CD4-positive, alpha-beta T cell treated with Interleukin-6 for 4 hours (primary cell): ENCODE results near the gene BLOC1S1.

Source experiments
- DNase-seq: peaks from one replicate; pipeline ENCODE4 v3.0.0-alpha.2; 2020; ENCODE audit warnings: mixed read lengths

BLOC1S1 gene

DNA sequence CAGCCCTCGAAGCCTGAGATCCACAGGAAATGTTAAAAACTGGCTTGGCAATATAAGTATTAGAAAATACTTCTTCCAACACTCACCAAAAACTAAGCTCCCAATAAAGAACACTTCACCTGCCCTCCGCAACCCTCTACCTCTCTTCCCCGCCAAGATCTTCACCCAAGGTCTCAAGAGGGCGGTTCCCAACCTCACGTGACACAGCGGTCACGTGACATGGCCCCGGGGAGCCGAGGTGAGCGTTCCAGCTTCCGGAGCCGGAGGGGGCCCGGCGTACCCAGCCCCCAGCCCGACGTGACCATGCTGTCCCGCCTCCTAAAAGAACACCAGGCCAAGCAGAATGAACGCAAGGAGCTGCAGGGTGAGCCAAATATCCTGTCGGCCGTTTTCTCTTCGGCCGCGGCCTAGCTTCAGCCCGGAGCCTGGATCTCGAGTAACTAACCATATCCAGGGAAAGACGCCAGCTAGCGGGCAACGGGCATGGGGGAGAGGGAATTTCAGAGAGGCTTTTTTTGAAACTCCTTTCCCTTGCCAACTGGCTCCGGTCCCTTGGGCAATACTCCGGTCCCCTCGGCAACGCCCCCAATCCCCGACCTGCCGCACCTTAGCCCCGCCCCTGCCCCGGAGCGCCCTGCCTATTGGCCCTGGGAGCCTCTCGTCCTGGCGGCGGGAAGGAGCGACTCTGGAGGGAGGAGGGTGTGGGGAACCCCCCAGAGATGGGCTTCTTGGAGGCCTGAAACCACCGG, at the start of gene BLOC1S1:
BLOC1S1 (plus strand) TSS at position 214 of the 749 bp plus-strand sequence; CDS start at position 220, 6 bp downstream.
- peak; percentile 92 for DNase-seq

GRCh38 chr12:55666508-55666907, 49.3 kb upstream of the BLOC1S1 start:
- no peak for DNase-seq

- DNase-seq, result no peak
Measured at GRCh38 chr12:55670276-55670675, 45.6 kb upstream of the BLOC1S1 start.

GRCh38 chr12:55671746-55672145, 44.1 kb upstream of the BLOC1S1 start:
- no peak for DNase-seq

DNA sequence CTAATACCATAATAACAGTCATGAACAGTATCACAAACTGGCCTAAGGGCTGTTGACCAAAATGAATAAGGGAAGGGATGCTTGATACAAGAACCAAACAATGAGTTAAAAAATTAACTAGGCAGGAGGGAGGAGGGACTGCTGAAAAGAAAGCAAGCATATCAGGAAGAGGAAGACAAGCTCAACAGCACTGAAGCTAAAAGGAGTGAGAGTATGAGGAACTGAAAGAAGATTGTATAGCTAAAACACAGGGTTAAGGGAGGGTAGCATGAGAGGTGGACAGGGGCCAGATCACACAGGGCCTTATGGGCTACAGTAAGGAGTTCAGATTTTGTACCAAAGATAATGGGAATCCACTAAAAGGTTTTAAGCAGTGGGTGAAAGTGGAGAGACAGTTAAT, 42.2 kb upstream of the BLOC1S1 start:
- no peak for DNase-seq

GRCh38 chr12:55675666-55676065, 40.2 kb upstream of the BLOC1S1 start:
- DNase-seq, result no peak

DNA sequence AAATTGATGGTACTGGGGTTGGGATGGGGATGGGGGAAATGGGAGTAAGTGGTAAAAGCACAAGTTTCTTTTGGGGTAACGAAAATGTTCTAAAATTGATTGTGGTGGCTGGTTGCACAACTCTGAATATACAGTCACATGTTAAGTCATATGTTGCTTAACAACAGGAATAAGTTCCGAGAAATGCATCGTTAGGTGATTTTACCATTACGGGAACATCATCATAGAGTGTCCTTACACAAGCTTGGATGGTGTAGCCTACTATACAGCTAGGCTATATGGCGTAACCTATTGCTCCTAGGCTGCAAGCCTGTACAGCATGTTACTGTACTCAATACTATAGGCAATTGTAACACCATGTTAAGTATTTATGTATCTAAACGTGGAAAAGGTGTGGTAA, 39.1 kb upstream of the BLOC1S1 start:
- DNase-seq, result no peak

DNA sequence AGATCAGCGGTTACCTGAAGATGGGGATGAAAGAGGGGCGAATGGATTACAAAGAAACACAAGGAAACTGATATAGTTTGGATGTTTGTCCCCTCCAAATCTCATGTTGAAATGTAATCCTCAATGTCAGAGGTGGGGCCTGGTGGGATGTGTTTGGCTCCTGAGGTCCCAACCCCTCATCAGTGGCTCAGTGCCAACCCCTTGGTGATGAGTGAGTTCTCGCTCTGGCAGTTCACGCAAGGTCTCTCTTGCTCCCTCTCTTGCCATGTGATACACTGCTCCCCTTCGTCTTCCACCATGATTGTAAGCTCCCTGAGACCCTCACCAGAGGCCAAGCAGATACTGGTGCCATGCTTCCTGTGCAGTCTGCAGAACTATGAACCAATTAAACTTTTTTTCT, 36.2 kb upstream of the BLOC1S1 start:
- DNase-seq, result no peak

DNA sequence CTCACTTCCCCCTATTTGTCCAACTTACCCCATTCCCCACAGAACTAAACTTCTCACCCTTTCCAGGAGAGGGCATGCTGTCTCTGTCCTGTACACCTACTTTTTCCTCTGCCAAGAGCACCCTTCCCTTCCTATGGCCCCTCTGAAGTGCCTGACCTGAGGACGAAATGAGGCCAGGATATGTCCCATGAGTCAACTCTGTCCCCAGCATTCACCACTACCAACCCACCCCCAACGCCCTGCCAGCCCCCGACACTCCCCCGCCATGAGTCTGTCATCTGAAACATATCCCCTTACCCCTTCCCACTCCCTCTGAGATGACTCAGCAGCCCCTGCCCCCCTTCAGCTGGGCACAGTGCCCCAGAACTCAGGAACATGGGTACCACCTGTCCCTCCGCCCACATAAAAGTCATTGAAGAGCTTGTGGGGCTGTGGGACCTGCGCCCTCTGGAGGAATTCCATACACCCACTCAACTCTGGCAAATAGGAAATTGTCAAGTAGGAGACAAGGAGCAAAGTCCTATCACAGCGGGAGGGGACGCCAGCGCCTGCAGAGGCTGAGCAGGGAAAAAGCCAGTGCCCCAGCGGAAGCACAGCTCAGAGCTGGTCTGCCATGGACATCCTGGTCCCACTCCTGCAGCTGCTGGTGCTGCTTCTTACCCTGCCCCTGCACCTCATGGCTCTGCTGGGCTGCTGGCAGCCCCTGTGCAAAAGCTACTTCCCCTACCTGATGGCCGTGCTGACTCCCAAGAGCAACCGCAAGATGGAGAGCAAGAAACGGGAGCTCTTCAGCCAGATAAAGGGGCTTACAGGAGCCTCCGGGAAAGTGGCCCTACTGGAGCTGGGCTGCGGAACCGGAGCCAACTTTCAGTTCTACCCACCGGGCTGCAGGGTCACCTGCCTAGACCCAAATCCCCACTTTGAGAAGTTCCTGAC, 34.4 kb upstream of the BLOC1S1 start:
- no peak for DNase-seq

GRCh38 chr12:55682087-55682796, 33.6 kb upstream of the BLOC1S1 start:
- DNase-seq, result no peak

DNA sequence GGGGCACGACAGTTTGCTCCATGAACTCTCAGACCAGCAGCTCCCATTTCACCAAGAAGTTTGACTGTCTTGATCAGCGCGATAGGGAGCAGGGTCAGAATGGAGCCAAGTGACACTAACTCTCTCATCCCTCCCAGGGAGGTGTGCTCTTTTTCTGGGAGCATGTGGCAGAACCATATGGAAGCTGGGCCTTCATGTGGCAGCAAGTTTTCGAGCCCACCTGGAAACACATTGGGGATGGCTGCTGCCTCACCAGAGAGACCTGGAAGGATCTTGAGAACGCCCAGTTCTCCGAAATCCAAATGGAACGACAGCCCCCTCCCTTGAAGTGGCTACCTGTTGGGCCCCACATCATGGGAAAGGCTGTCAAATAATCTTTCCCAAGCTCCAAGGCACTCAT, 32.2 kb upstream of the BLOC1S1 start:
- DNase-seq, result no peak

- no peak for DNase-seq
Measured at GRCh38 chr12:55684761-55685370, 31.0 kb upstream of the BLOC1S1 start.

- DNase-seq, result no peak
Measured at GRCh38 chr12:55685671-55686070, 30.2 kb upstream of the BLOC1S1 start.

DNA sequence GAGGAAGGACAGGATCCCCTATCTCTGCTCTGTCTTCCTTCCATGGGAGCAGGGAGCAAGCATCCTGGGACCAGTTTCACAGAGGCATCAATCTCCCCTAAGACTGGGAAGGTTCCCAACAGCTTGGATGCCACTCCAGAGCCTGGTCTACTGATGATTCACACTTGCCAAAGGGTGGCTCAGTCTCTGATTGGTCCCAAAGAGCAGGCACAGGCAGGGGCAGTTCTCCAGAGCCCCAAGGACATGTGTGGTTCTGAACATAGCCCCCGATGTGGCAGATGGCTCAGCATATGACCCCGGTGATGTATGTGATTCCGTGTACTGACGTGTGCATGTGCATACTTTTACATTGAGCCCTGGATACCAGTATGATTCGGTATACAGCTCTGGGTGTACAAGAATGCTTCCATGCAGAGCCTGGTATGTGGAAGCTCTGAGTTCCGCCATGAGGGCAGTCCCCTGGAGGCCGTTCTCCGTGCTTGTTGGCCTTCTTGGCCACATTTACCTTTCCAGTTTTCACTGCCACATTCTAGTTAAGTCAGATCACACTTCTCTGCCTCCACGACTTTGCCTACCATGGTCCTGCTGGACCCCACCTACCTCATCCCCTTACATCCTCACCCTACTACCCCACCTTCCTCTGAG, 29.4 kb upstream of the BLOC1S1 start:
- DNase-seq, result no peak

- DNase-seq, result no peak
Measured at GRCh38 chr12:55687746-55688145, 28.1 kb upstream of the BLOC1S1 start.

DNA sequence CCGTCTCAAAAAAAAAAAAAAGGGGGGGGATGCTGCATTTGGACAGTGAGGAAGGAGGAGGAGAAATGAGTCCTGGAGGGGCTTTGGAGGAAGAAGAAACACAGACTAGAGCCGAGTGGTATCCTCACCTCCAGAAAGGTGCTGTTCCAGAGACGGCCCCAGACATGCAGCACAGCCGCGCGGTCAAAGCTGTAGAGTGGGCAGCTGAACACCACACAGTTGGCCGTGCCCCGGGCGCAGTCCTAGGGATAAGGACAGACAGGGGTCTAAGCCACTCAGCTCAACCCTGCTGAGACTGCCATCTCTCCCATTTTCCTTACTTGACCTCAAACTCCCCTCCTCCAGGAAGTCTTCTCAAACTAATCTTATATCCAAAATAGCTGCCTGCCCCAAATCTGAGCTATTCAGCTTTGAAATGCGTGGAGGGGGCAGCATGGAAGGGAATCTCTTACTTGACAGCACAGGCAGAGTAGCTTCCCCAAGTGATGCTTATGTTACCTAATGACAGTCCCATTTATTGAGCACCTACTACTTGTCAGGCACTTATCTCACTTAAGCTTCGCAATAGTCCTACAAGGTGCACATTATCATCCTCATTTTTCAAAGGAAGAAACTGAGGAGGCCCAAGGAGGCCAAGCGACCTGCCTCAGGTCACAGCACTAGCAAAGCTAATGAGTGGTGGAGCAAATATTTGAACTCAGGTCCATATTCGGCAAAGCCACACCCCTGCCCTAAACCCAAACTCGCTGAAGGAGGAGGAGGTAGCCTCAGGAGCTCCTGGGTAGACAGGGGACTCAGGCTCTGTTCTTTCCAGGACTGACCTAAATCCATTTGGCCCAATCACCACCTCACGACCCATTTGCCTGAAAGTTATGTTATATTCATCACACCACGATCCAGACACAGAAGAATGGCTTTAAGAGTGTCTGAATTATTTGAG, 26.9 kb upstream of the BLOC1S1 start:
- no peak for DNase-seq

DNA sequence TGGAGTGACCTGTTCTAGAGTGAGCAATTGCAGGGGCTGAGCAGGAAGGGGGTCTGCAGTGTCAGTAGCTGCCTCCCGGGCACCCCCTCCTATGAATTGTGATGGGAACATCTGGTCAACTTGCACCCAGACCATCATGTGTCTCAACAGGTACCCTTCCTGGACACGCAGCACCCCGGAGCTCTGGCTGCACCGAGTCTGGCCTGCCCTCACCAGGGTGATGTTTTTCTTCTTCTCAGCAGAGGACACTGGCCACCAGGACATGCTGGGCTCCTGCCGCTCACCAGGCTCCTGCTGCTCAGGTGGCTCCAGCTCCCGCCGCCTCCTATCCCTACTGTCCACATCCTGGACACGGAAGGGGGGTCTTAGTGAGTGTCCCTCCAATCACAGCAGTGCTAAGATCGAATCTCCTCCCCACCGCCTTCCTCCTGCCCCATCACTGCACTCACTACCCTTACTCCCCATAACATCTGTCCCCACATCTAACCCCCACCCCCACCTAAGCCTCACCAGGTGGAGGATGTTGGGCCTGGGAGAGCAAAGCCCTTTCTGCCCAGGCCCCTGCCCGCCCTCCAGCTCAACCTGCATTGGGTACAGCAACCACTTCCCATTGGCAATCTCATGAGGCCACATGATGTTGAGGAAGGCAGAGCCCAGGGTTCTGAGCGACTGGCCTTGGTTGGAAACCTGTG, 23.1 kb upstream of the BLOC1S1 start:
- DNase-seq, result no peak

GRCh38 chr12:55693323-55694187, 22.3 kb upstream of the BLOC1S1 start:
- no peak for DNase-seq

GRCh38 chr12:55694188-55694515, 21.7 kb upstream of the BLOC1S1 start:
- DNase-seq, result no peak

GRCh38 chr12:55694651-55695050, 21.2 kb upstream of the BLOC1S1 start:
- DNase-seq, result no peak
